GM18861 (cell line): ENCODE measurements around the gene RPS15A.
"Not testable (repeated sequence)": the region's sequence is repeated elsewhere in the genome, so short reads cannot be mapped to it uniquely, and the experiment has no call there.

Experiments
- ATAC-seq: cut with Tn5 transposase; IDR thresholded peaks from one replicate; pipeline ENCODE4 v1.9.1; 2021; ENCODE audit not compliant: unreplicated experiment

RPS15A gene

GRCh38 chr16:18797746-18798145 lies 7.6 kb upstream of the RPS15A start:
- no peak for ATAC-seq

GRCh38 chr16:18796377-18796776 lies 6.2 kb upstream of the RPS15A start:
- ATAC-seq = no peak

GRCh38 chr16:18792836-18793433 lies 2.8 kb upstream of the RPS15A start:
- no peak for ATAC-seq

GRCh38 chr16:18789515-18789849 lies 652 bp downstream of the RPS15A start:
- ATAC-seq = no peak

- no peak for ATAC-seq
Observed at GRCh38 chr16:18788828-18789514, 1.2 kb downstream of the RPS15A start.

GRCh38 chr16:18784917-18785623 lies 5.1 kb downstream of the RPS15A start:
- ATAC-seq = no peak

- no peak for ATAC-seq
Observed at GRCh38 chr16:18783430-18784341, 6.4 kb downstream of the RPS15A start.

- no peak for ATAC-seq
Observed at GRCh38 chr16:18782697-18783429, 7.3 kb downstream of the RPS15A start.

- ATAC-seq = not testable (repeated sequence)
Observed at GRCh38 chr16:18781232-18781631, 8.9 kb downstream of the RPS15A start.

- not testable (repeated sequence) for ATAC-seq
Observed at GRCh38 chr16:18780460-18781026, 9.6 kb downstream of the RPS15A start.

GRCh38 chr16:18777664-18778063 lies 12.5 kb downstream of the RPS15A start:
- ATAC-seq = not testable (repeated sequence)

- ATAC-seq = not testable (repeated sequence)
Observed at GRCh38 chr16:18776334-18776733, 13.8 kb downstream of the RPS15A start.

- ATAC-seq = not testable (repeated sequence)
Observed at GRCh38 chr16:18774651-18775050, 15.5 kb downstream of the RPS15A start.

GRCh38 chr16:18772171-18772570 lies 18.0 kb downstream of the RPS15A start:
- ATAC-seq = not testable (repeated sequence)

- ATAC-seq = not testable (repeated sequence)
Observed at GRCh38 chr16:18770336-18770962, 19.7 kb downstream of the RPS15A start.

- not testable (repeated sequence) for ATAC-seq
Observed at GRCh38 chr16:18767217-18767616, 22.9 kb downstream of the RPS15A start.

GRCh38 chr16:18762713-18763112 lies 27.4 kb downstream of the RPS15A start:
- peak; percentile 59 for ATAC-seq

- ATAC-seq = peak; percentile 49
Observed at GRCh38 chr16:18759598-18760520, 30.3 kb downstream of the RPS15A start.
